SK-N-SH treated with all-trans-retinoic acid at 6 μM for 48 hours (cell line): ENCODE results near the gene LILRB1.
"Not testable (repeated sequence)": the region's sequence is repeated elsewhere in the genome, so short reads cannot be mapped to it uniquely, and the experiment has no call there.

Source experiments
- ATAC-seq: fragments of 200-7000 bp; cut with Tn5 transposase; 3 replicates; pipeline ENCODE4 v1.9.1; 2020; ENCODE audit warnings: mild to moderate bottlenecking, moderate library complexity
- ESRRG ChIP-seq: fragments of 250-450 bp; sonication (Bioruptor Pico); IDR thresholded peaks from 2 replicates; pipeline ENCODE4 v1.6.1; 2021; ENCODE audit warnings: mild to moderate bottlenecking
- GLIS3 ChIP-seq: fragments of 250-450 bp; sonication (Bioruptor Pico); IDR thresholded peaks from 2 replicates; pipeline ENCODE4 v1.5.0; 2020; ENCODE audit warnings: mild to moderate bottlenecking, moderate library complexity
- OSR1 ChIP-seq: fragments of 250-450 bp; sonication (Bioruptor Pico); IDR thresholded peaks from 2 replicates; pipeline ENCODE4 v1.8.0; 2022; ENCODE audit warnings: moderate library complexity, mild to moderate bottlenecking, inconsistent platforms
- PPARA ChIP-seq: fragments of 250-450 bp; sonication (Bioruptor Pico); IDR thresholded peaks from 2 replicates; pipeline ENCODE4 v1.5.0; 2020; ENCODE audit warnings: mild to moderate bottlenecking, borderline replicate concordance
- TOX ChIP-seq: fragments of 250-450 bp; sonication (Bioruptor Pico); IDR thresholded peaks from 2 replicates; pipeline ENCODE4 v1.8.0; 2021; ENCODE audit warnings: mild to moderate bottlenecking, moderate library complexity, borderline replicate concordance
- ZC3H10 ChIP-seq: fragments of 250-450 bp; sonication (Bioruptor Pico); IDR thresholded peaks from 2 replicates; pipeline ENCODE4 v1.5.1; 2021; ENCODE audit warnings: mild to moderate bottlenecking, moderate library complexity
- ZFP3 ChIP-seq: fragments of 250-450 bp; sonication (Bioruptor Pico); IDR thresholded peaks from 2 replicates; pipeline ENCODE4 v1.5.0; 2020; ENCODE audit warnings: mild to moderate bottlenecking, moderate library complexity
- ZFP30 ChIP-seq: fragments of 450-650 bp; formaldehyde crosslinking; IDR thresholded peaks from 2 replicates; pipeline ENCODE4 v1.5.0; 2022; ENCODE audit warnings: mild to moderate bottlenecking, moderate library complexity
- ZNF8 ChIP-seq: fragments of 450-650 bp; formaldehyde crosslinking; IDR thresholded peaks from 2 replicates; pipeline ENCODE4 v1.5.0; 2020; ENCODE audit warnings: mild to moderate bottlenecking, moderate library complexity
- TF ChIP-seq, protein P1 (sequence below): fragments of 250-450 bp; sonication (Bioruptor Pico); IDR thresholded peaks from 2 replicates; pipeline ENCODE4 v1.5.1; 2020; ENCODE audit warnings: low read depth, mild to moderate bottlenecking, moderate library complexity
- TF ChIP-seq, protein P2 (sequence below): fragments of 250-450 bp; sonication (Bioruptor Pico); IDR thresholded peaks from 2 replicates; pipeline ENCODE4 v1.5.0; 2020; ENCODE audit warnings: mild to moderate bottlenecking, moderate library complexity
- TF ChIP-seq, protein P3 (sequence below): fragments of 250-450 bp; sonication (Bioruptor Pico); IDR thresholded peaks from 2 replicates; pipeline ENCODE4 v1.8.0; 2020; ENCODE audit warnings: mild to moderate bottlenecking, moderate library complexity, borderline replicate concordance

LILRB1 gene

DNA sequence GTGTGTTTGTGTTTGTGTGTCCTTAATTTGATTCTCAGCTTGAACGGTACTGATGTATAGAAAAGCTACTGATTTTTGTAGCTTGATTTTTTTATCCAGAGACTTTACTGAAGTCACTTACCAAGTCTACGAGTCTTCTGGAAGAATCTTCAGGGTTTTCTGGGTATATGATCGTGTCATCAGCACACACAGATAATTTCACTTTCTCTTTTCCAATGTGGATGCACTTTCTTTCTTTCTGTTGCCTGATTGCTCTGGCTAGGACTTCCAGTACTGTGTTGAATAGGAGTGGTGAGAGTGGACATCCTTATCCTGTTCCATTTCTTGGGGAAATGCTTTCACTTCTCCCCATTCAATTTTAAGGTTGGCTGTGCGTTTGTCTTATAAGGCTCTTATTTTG is 7.9 kb upstream of the LILRB1 start:
- TF ChIP-seq ZFP3 (CRISPR knock-in tag) (no peak), TOX (CRISPR knock-in tag) (no peak)
- no peak for ATAC-seq

DNA sequence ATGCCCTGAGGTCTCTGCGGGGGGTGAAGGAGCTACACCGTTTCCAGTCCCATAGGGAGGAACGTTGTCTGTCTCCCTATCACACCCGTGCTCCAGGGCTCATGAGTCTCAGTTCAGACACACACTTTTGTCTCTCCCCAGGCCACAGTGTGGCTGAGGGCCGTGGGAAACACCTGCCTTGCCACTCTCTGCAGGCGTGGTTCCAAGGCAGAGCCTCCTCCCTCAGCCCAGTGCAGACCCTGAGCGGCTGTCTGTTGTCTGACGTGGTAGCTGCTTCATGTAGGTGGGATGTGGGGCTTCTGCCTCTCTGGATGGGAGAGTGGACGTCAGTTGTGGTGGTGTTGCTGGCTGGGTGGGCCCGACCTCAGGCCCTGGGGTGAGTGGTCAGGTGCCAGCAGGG is 6.0 kb upstream of the LILRB1 start:
- ATAC-seq: not testable (repeated sequence)

DNA sequence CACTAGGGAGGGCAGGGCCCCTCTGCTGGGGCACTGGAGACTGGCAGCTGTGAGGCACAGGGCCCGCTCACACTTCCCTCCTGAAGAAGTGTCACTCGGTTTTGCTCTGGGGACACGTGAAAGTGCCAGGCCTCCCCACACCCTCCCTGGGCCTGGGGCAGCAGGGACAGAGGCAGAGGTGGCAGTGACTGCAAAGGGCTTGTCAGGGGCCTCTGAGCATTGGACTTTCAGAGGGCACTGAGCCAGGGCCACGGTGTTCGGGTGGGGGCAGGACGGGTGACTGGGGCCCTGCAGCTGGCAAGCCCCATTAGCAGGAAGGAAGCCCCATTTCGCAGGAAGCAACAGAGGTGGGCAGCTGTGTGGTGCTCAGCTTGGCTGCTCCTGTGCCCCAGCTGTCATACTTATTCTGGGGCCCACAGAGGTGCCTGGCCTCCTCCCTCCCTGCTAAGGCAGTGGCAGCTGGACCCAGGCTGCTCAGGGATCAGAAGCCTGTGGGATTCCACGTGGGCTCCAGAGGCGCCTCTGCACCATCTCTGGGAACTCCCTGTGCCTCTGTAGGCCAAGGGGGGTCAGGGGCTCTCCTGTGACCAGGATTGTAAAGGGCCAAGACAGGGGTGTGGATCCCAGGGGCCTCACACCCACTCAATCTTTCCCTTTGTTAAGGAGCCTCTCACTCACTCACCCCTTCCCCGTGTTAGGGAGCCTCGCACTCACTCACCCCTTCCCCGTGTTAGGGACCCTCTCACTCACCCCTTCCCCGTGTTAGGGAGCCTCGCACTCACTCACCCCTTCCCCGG is 5.2 kb upstream of the LILRB1 start:
- not testable (repeated sequence) for ATAC-seq

DNA sequence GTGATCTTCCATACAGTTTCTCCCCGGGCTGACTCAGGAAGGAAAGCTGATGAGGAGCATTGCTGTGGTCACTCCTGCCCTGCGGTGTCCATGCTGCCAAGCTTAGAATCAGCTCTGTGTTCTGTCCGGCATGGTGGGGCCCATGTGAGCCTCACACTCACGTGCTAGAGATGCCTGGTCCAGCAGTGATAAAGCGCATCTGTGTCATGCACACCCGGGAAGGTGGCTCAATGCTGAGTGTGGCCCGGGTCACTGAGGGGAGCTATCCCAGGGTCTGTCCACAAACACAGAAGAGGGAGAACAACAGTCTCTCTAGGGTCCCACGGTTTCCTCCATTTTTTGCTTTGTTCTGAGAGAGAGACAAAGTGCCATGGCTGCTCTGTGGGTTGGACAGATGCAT is 3.5 kb upstream of the LILRB1 start:
- no peak for ATAC-seq
- no peak for TF ChIP-seq GLIS3 (CRISPR knock-in tag)
- no peak for TF ChIP-seq ZFP30 (CRISPR knock-in tag)
- TF ChIP-seq ZC3H10 (CRISPR knock-in tag): no peak
- TF ChIP-seq ZNF8 (CRISPR knock-in tag): no peak

DNA sequence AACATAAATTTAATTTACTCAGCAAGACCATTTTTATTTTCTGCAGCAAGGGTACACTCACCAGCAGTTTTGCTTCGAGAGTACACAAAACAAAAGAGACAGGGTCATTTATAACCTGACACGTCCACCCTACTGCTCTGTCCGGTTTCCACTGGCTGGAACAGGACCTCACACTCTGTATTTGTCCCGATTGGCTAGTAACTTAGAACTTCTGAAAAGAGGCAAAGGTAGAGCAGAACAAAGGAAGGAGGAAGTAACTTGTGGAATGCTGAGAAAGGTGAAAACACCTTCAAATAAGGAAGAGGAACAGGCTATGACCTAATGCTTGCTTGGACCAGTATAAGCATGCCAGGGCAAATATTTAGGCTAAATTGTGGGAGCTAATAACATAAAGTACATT is 2.4 kb upstream of the LILRB1 start:
- not testable (repeated sequence) for ATAC-seq

DNA sequence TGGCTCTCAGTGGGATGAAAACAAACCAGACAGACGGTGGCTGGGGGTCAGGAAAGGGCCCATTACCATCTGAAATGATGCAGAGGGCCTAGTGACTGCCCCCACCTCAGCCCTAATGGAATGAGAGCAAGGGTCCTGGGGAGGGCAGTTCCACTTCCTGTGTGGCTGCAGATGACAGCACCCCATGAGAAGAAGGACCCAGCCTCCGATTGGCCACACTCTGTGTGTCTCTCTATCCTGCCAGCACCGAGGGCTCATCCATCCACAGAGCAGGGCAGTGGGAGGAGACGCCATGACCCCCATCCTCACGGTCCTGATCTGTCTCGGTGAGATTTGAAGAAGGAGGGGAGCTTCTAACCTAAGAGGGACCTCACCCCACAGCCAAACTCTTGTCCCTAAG is 498 bp downstream of the LILRB1 start:
- ATAC-seq: no peak
- TF ChIP-seq, protein P1, sequence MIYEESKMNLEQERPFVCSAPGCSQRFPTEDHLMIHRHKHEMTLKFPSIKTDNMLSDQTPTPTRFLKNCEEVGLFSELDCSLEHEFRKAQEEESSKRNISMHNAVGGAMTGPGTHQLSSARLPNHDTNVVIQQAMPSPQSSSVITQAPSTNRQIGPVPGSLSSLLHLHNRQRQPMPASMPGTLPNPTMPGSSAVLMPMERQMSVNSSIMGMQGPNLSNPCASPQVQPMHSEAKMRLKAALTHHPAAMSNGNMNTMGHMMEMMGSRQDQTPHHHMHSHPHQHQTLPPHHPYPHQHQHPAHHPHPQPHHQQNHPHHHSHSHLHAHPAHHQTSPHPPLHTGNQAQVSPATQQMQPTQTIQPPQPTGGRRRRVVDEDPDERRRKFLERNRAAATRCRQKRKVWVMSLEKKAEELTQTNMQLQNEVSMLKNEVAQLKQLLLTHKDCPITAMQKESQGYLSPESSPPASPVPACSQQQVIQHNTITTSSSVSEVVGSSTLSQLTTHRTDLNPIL (CRISPR knock-in tag): no peak
- TF ChIP-seq, protein P2, sequence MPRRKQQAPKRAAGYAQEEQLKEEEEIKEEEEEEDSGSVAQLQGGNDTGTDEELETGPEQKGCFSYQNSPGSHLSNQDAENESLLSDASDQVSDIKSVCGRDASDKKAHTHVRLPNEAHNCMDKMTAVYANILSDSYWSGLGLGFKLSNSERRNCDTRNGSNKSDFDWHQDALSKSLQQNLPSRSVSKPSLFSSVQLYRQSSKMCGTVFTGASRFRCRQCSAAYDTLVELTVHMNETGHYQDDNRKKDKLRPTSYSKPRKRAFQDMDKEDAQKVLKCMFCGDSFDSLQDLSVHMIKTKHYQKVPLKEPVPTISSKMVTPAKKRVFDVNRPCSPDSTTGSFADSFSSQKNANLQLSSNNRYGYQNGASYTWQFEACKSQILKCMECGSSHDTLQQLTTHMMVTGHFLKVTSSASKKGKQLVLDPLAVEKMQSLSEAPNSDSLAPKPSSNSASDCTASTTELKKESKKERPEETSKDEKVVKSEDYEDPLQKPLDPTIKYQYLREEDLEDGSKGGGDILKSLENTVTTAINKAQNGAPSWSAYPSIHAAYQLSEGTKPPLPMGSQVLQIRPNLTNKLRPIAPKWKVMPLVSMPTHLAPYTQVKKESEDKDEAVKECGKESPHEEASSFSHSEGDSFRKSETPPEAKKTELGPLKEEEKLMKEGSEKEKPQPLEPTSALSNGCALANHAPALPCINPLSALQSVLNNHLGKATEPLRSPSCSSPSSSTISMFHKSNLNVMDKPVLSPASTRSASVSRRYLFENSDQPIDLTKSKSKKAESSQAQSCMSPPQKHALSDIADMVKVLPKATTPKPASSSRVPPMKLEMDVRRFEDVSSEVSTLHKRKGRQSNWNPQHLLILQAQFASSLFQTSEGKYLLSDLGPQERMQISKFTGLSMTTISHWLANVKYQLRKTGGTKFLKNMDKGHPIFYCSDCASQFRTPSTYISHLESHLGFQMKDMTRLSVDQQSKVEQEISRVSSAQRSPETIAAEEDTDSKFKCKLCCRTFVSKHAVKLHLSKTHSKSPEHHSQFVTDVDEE (CRISPR knock-in tag): no peak
- TF ChIP-seq PPARA (CRISPR knock-in tag): no peak
- TF ChIP-seq ESRRG (CRISPR knock-in tag): no peak
- TF ChIP-seq ZC3H10 (CRISPR knock-in tag): no peak
- TF ChIP-seq ZFP30 (CRISPR knock-in tag): no peak
- TF ChIP-seq OSR1 (CRISPR knock-in tag): no peak
- TF ChIP-seq, protein P3, sequence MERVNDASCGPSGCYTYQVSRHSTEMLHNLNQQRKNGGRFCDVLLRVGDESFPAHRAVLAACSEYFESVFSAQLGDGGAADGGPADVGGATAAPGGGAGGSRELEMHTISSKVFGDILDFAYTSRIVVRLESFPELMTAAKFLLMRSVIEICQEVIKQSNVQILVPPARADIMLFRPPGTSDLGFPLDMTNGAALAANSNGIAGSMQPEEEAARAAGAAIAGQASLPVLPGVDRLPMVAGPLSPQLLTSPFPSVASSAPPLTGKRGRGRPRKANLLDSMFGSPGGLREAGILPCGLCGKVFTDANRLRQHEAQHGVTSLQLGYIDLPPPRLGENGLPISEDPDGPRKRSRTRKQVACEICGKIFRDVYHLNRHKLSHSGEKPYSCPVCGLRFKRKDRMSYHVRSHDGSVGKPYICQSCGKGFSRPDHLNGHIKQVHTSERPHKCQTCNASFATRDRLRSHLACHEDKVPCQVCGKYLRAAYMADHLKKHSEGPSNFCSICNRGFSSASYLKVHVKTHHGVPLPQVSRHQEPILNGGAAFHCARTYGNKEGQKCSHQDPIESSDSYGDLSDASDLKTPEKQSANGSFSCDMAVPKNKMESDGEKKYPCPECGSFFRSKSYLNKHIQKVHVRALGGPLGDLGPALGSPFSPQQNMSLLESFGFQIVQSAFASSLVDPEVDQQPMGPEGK: no peak

DNA sequence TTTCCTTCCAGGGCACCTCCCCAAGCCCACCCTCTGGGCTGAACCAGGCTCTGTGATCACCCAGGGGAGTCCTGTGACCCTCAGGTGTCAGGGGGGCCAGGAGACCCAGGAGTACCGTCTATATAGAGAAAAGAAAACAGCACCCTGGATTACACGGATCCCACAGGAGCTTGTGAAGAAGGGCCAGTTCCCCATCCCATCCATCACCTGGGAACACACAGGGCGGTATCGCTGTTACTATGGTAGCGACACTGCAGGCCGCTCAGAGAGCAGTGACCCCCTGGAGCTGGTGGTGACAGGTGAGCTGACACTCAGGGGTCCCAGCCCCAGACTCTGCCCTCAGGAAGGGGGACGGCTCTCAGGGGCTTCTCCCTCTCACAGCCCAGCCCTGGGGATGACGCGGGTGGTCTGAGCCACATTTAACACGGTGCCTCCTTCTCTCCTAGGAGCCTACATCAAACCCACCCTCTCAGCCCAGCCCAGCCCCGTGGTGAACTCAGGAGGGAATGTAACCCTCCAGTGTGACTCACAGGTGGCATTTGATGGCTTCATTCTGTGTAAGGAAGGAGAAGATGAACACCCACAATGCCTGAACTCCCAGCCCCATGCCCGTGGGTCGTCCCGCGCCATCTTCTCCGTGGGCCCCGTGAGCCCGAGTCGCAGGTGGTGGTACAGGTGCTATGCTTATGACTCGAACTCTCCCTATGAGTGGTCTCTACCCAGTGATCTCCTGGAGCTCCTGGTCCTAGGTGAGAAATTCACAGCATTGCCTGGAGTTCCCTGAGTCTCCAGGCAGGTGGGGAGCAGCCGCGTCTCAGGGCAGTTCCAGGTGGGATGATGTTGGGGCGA is 1.4 kb downstream of the LILRB1 start:
- not testable (repeated sequence) for ATAC-seq

DNA sequence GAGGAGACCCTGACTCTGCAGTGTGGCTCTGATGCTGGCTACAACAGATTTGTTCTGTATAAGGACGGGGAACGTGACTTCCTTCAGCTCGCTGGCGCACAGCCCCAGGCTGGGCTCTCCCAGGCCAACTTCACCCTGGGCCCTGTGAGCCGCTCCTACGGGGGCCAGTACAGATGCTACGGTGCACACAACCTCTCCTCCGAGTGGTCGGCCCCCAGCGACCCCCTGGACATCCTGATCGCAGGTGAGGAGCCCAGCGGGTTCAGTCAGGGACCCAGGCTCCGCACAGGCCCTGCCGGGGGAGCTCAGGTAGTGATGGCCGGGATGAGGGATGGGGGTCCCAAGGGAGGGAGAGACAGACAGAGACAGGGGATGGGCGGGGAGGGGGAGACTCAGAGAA is 2.2 kb downstream of the LILRB1 start:
- not testable (repeated sequence) for ATAC-seq
